Calu3 (cell line): ENCODE measurements around the gene ZNF609. TPM values are rescaled to one million over a fixed set of nuclear protein-coding genes. Genes with fewer than 3 reads are reported as not detected.

Experiments used
- BruUV-seq: library from RNA; stranded (reverse); fragments of 400-500 nt; replicated peaks from 2 replicates; lab custom pipeline; 2021; lab: Mats Ljungman, UMichigan
- CTCF ChIA-PET: fragments of 300-600 bp; sonication (Branson Sonifier 250); formaldehyde crosslinking; loops from one replicate; lab custom pipeline; 2022; ENCODE audit warnings: antibody characterized with exemption; lab: Charles Lee
- DNase-seq: peaks from one replicate; pipeline ENCODE4 v3.0.0; 2022
- H3K27ac Mint-ChIP-seq: one replicate; pipeline ENCODE4 v1.8.0; 2022; ENCODE audit warnings: mixed read lengths; ENCODE audit not compliant: unreplicated experiment
- H3K27me3 Mint-ChIP-seq: one replicate; pipeline ENCODE4 v1.8.0; 2022; ENCODE audit warnings: mixed read lengths; ENCODE audit not compliant: unreplicated experiment
- H3K36me3 Mint-ChIP-seq: one replicate; pipeline ENCODE4 v1.8.0; 2022; ENCODE audit warnings: mild to moderate bottlenecking, moderate library complexity, mixed read lengths; ENCODE audit not compliant: insufficient read depth, unreplicated experiment
- H3K4me1 Mint-ChIP-seq: one replicate; pipeline ENCODE4 v1.8.0; 2022; ENCODE audit warnings: mild to moderate bottlenecking, low read depth, mixed read lengths; ENCODE audit not compliant: unreplicated experiment
- H3K4me3 Mint-ChIP-seq: one replicate; pipeline ENCODE4 v1.8.0; 2022; ENCODE audit warnings: mild to moderate bottlenecking, low read depth, moderate library complexity, mixed read lengths; ENCODE audit not compliant: unreplicated experiment
- H3K9me3 Mint-ChIP-seq: one replicate; pipeline ENCODE4 v1.8.0; 2022; ENCODE audit warnings: low read depth, mixed read lengths; ENCODE audit not compliant: unreplicated experiment
- intact Hi-C: fragments of 100-400 bp; cut with micrococcal nuclease; formaldehyde crosslinking; loops from one replicate; pipeline ENCODE4 v1.10.0; 2022; ENCODE audit not compliant: unreplicated experiment
- total RNA-seq: library from RNA; stranded (reverse); gene quantifications from 2 replicates; pipeline ENCODE4 v1.2.3, GENCODE V29; 2022
- TF ChIP-seq, protein P1 (sequence below): fragments of 200-600 bp; IDR thresholded peaks from one replicate; pipeline ENCODE4 v1.8.0; 2022; ENCODE audit warnings: antibody characterized with exemption; ENCODE audit not compliant: unreplicated experiment

The ZNF609 gene
- total RNA-seq, 1 experiment from 2014 or later = 50.6 TPM

DNA sequence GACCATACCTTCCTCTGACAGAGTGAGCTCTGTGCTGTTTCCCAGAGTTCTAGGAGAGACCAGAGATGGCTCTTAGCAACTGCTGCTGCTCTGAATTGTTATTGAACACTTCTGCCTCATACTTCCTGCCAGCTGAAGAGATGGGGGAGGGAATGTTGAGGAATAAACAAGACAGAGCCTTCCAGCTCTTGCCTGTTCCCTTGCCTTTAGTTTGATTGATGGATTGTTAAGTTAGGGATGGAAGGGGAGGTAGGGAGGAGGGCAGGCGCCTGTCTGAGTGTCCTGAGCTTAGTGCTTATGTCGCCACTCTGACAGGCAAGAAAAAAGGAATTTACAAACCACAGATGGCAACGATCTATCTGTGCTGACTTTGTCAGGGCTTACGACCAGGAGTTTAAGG is 42.8 kb downstream of the ZNF609 start:
- H3K4me3 Mint-ChIP-seq = no peak overlapping the region
- intact Hi-C loops = no loop called here

DNA sequence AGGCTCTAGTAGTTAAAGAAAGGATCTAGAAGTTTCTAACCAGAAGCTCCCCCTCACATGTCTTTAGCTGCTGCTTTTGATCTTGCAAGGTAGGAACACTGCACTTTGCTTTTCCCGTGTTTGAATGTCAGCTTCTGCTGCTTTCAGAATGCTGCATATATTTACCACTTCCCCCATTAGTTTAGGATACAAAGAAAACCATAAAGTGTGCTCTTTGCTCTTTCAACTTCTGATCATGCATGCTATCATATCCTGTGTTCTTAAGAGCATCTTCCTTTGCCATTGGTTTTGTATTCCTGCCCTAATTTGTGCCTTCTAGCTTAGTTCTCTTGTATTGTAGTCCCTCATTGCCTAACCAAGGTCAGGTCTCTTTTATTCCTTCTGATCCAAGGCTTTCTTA is 43.3 kb downstream of the ZNF609 start:
- TF ChIP-seq, protein P1, sequence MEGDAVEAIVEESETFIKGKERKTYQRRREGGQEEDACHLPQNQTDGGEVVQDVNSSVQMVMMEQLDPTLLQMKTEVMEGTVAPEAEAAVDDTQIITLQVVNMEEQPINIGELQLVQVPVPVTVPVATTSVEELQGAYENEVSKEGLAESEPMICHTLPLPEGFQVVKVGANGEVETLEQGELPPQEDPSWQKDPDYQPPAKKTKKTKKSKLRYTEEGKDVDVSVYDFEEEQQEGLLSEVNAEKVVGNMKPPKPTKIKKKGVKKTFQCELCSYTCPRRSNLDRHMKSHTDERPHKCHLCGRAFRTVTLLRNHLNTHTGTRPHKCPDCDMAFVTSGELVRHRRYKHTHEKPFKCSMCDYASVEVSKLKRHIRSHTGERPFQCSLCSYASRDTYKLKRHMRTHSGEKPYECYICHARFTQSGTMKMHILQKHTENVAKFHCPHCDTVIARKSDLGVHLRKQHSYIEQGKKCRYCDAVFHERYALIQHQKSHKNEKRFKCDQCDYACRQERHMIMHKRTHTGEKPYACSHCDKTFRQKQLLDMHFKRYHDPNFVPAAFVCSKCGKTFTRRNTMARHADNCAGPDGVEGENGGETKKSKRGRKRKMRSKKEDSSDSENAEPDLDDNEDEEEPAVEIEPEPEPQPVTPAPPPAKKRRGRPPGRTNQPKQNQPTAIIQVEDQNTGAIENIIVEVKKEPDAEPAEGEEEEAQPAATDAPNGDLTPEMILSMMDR = no peak
- no peak overlapping the region for H3K27ac Mint-ChIP-seq
- no peaks in the 10 kb centered on the region for H3K9me3 Mint-ChIP-seq
- DNase-seq = no peak
- H3K36me3 Mint-ChIP-seq = peaks cover 14% of the 10 kb centered on the region
- H3K27me3 Mint-ChIP-seq = no peaks in the 10 kb centered on the region
- H3K4me3 Mint-ChIP-seq = no peak overlapping the region
- BruUV-seq = no TSS peak
- H3K4me1 Mint-ChIP-seq = peaks cover 14% of the 10 kb centered on the region
- CTCF ChIA-PET = no interaction called here
- intact Hi-C loops = no loop called here

More for the DNA sequence above, 42.8 kb downstream of the ZNF609 start:
- Mint-ChIP-seq H3K27ac (no peak overlapping the region), H3K4me1 (peaks cover 14% of the 10 kb centered on the region), H3K27me3 (no peaks in the 10 kb centered on the region), H3K36me3 (peaks cover 16% of the 10 kb centered on the region), H3K9me3 (no peaks in the 10 kb centered on the region)
- TF ChIP-seq, protein P1 = no peak
- no peak for DNase-seq
- no TSS peak for BruUV-seq
- CTCF ChIA-PET = interaction anchor here (0.6 kb wide), 1 partner anchor 207 kb away, joined by 3 read pairs; no protein-coding TSS in a partner anchor

DNA sequence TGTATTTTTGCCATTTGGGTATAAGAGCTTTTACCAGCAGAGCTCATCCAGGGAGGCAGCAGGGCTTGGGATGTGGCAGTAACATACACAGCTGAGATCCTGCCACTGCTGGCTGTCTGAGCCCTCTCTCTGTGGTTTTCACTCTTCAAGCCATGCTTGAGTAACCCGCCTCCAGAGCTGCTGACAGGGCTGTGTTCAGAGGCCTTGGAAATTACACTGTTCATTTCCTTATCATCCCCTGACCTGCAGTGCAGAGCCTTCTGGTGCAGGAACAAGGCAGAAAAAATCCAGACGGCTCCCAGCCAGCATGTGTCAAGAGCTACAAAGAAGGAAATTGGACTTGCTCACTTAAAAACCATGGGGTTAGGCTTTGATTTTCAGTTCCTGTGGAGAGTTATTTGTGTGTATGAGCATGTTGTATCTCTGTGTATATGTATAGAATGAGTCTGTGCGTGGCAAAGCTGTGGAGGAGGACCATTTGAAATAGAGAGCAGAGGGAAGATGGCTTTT is 47.0 kb downstream of the ZNF609 start:
- no peak overlapping the region for H3K4me3 Mint-ChIP-seq
- no peaks in the 10 kb centered on the region for H3K27me3 Mint-ChIP-seq
- peak; percentile 56 for DNase-seq
- TF ChIP-seq, protein P1 = no peak
- no peaks in the 10 kb centered on the region for H3K9me3 Mint-ChIP-seq
- peak overlapping the region; percentile 47 for H3K27ac Mint-ChIP-seq
- H3K36me3 Mint-ChIP-seq = peaks cover 15% of the 10 kb centered on the region
- intact Hi-C loops = no loop called here
- BruUV-seq = no TSS peak
- CTCF ChIA-PET = interaction anchor here (0.5 to 1.5 kb wide), 2 partner anchors 146 to 499 kb away, joined by 4 read pairs; no protein-coding TSS in a partner anchor
- peaks cover 14% of the 10 kb centered on the region for H3K4me1 Mint-ChIP-seq

DNA sequence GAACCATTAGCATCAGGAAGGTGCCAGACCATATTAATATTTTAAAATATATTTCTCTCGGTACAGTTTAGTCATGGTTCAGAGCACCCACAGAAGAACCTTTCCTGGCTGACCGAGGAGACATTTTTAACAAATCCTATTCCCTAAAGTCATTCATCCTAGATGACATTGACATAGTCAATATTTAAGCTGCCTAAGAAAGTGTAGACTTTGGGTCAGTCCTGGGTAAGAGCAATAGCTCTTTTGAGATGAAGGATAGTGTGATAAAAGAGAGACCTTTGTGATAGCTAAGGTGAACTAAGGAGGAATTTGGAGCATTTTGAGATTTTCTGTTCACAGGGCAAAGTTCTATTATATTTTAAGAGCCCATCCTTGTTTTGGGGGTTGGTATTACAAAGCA is 47.5 kb downstream of the ZNF609 start:
- no peaks in the 10 kb centered on the region for H3K9me3 Mint-ChIP-seq
- H3K36me3 Mint-ChIP-seq = peaks cover 15% of the 10 kb centered on the region
- H3K27me3 Mint-ChIP-seq = no peaks in the 10 kb centered on the region
- no peak for DNase-seq
- TF ChIP-seq, protein P1 = no peak
- intact Hi-C loops = no loop called here
- no TSS peak for BruUV-seq
- H3K4me1 Mint-ChIP-seq = peaks cover 14% of the 10 kb centered on the region
- CTCF ChIA-PET = interaction anchor here (1.5 kb wide), 1 partner anchor 146 kb away, joined by 4 read pairs; no protein-coding TSS in a partner anchor
- H3K27ac Mint-ChIP-seq = peak overlapping the region; percentile 47
- no peak overlapping the region for H3K4me3 Mint-ChIP-seq
